ENCODE measurements around the gene PCBP2. TPM values are rescaled to one million over a fixed set of nuclear protein-coding genes. Genes with fewer than 3 reads are reported as not detected.
"Not testable (repeated sequence)": the region's sequence is repeated elsewhere in the genome, so short reads cannot be mapped to it uniquely, and the experiment has no call there.

The PCBP2 gene
- total RNA-seq, 1 experiment from 2014 or later: 981 TPM

GRCh38 chr12:53441040-53441833 is 10.7 kb upstream of the PCBP2 start, which contains the start of gene PRR13 (continued):
- TF ChIP-seq STAT6 (CRISPR knock-in tag; conservative IDR thresholded peaks at IDR 0.05; ENCODE audit: low read depth) (no peak), ATF3 (CRISPR knock-in tag; conservative IDR thresholded peaks at IDR 0.05) (no peak), CREM (CRISPR knock-in tag; IDR thresholded peaks at IDR 0.05) (0 out of 2 replicates have a peak, but pooled peaks have one; percentile 29), ZNF317 (CRISPR knock-in tag; IDR thresholded peaks at IDR 0.05; ENCODE audit: borderline replicate concordance, low read depth) (peak; percentile 78; the same call in 1 of the 2 replicates), SP1 (CRISPR knock-in tag; conservative IDR thresholded peaks at IDR 0.05) (0 out of 2 replicates have a peak, but pooled peaks have one; percentile 61), ETV6 (CRISPR knock-in tag; IDR thresholded peaks at IDR 0.05) (0 out of 2 replicates have a peak, but pooled peaks have one; percentile 26)

- CTCF ChIA-PET: interaction anchor here (1.4 kb wide), 1 partner anchor 122 kb away, joined by 4 read pairs; the partner anchor contains the start of gene AAAS
Observed at GRCh38 chr12:53443955-53444354, 7.9 kb upstream of the PCBP2 start.

GRCh38 chr12:53444593-53445325 is 7.1 kb upstream of the PCBP2 start:
- ChIA-PET CTCF (interaction anchor here (1.0 to 1.4 kb wide), 2 partner anchors 92 to 123 kb away, joined by 3 to 4 read pairs; partner anchors contain the start of gene AAAS), POLR2A (interaction anchor here (0.5 kb wide), 1 partner anchor 43 kb away, joined by 4 read pairs; no protein-coding TSS in a partner anchor)
- not testable (repeated sequence) for ATAC-seq; H3K9me3 Mint-ChIP-seq; DNase-seq (ENCODE audit: low spot score); H3K27ac Mint-ChIP-seq; H3K27me3 Mint-ChIP-seq (ENCODE audit: low read depth)
- peak overlapping the region; percentile 18; the same call in 1 of the 2 replicates for H3K4me3 Mint-ChIP-seq
- H3K4me1 Mint-ChIP-seq: peaks cover 32% of the 10 kb centered on the region
- peaks cover 40% of the 10 kb centered on the region for H3K36me3 Mint-ChIP-seq

More at GRCh38 chr12:53443955-53444354, 7.9 kb upstream of the PCBP2 start:
- DNase-seq (ENCODE audit: low spot score): no peak
- peak overlapping the region; percentile 94 for H3K4me3 Mint-ChIP-seq
- no peaks in the 10 kb centered on the region for H3K27me3 Mint-ChIP-seq (ENCODE audit: low read depth)
- POLR2A ChIA-PET: no interaction called here
- TF ChIP-seq ZSCAN18 (CRISPR knock-in tag; IDR thresholded peaks at IDR 0.05): no peak
- TF ChIP-seq FOXK1 (CRISPR knock-in tag; IDR thresholded peaks at IDR 0.05): no peak
- TF ChIP-seq SP1 (CRISPR knock-in tag; conservative IDR thresholded peaks at IDR 0.05): no peak
- TF ChIP-seq ATF2 (CRISPR knock-in tag; IDR thresholded peaks at IDR 0.05; ENCODE audit: borderline replicate concordance, low read depth): no peak
- TF ChIP-seq ZNF263 (CRISPR knock-in tag; IDR thresholded peaks at IDR 0.05; ENCODE audit: low read depth): no peak
- TF ChIP-seq IRF2 (CRISPR knock-in tag; IDR thresholded peaks at IDR 0.05; ENCODE audit: borderline replicate concordance, low read depth): no peak
- TF ChIP-seq NFYB (CRISPR knock-in tag; conservative IDR thresholded peaks at IDR 0.05; ENCODE audit: low read depth): no peak
- TF ChIP-seq ZNF671 (CRISPR knock-in tag; IDR thresholded peaks at IDR 0.05): no peak
- TF ChIP-seq RORB (CRISPR knock-in tag; IDR thresholded peaks at IDR 0.05): no peak
- TF ChIP-seq ESRRA (CRISPR knock-in tag; IDR thresholded peaks at IDR 0.05; ENCODE audit: borderline replicate concordance): no peak
- no peak for TF ChIP-seq ZNF281 (CRISPR knock-in tag; IDR thresholded peaks at IDR 0.05)
- no peak for TF ChIP-seq JAZF1 (CRISPR knock-in tag; IDR thresholded peaks at IDR 0.05)
- no peak for TF ChIP-seq MAX (CRISPR knock-in tag; IDR thresholded peaks at IDR 0.05)
- TF ChIP-seq TP53 (CRISPR knock-in tag; IDR thresholded peaks at IDR 0.05): no peak
- no peak for TF ChIP-seq SMAD3 (CRISPR knock-in tag; IDR thresholded peaks at IDR 0.05; ENCODE audit: borderline replicate concordance)
- TF ChIP-seq MXD4 (CRISPR knock-in tag; IDR thresholded peaks at IDR 0.05; ENCODE audit: borderline replicate concordance): no peak
- peaks cover 32% of the 10 kb centered on the region for H3K4me1 Mint-ChIP-seq
- ATAC-seq: no peak
- H3K9me3 Mint-ChIP-seq: no peaks in the 10 kb centered on the region
- peaks cover 40% of the 10 kb centered on the region for H3K36me3 Mint-ChIP-seq
- peak overlapping the region; percentile 55 for H3K27ac Mint-ChIP-seq
